MM.1S (cell line): ENCODE data around the gene SLC7A9.

Experiments
- CTCF ChIP-seq: fragments of 300-600 bp; sonication (generic); IDR thresholded peaks from 2 replicates; pipeline ENCODE4 v1.5.1; 2016; ENCODE audit warnings: antibody characterized with exemption, low read length, mixed read lengths
- EZH2 ChIP-seq: fragments of 300-600 bp; sonication (generic); optimal IDR thresholded peaks from 2 replicates; pipeline ENCODE3; 2017; ENCODE audit warnings: low read depth, mild to moderate bottlenecking, antibody characterized with exemption, low read length, mixed read lengths

GRCh38 chr19:32858155-32858554 is 11.4 kb downstream of the SLC7A9 start:
- TF ChIP-seq CTCF (no peak), EZH2 (no peak)
